DND-41 (cell line): ENCODE data around the gene MAP2K1.

Experiments used
- ATAC-seq: fragments of 200-7000 bp; cut with Tn5 transposase; 3 replicates; pipeline ENCODE4 v1.9.1; 2021; ENCODE audit warnings: low read depth; ENCODE audit not compliant: insufficient read depth
- DNase-seq: peaks from one replicate; pipeline ENCODE4 v3.0.0-alpha.2; 2020
- H2AFZ ChIP-seq: 2 replicates; pipeline ENCODE4 v1.6.0; 2012; ENCODE audit warnings: low read depth, low read length
- H3K27ac ChIP-seq: 2 replicates; pipeline ENCODE4 v1.5.1; 2012; ENCODE audit warnings: low read length, inconsistent platforms
- H3K27me3 ChIP-seq: fragments of 200-600 bp; sonication (generic); 2 replicates; pipeline ENCODE4 v1.6.0; 2012; ENCODE audit warnings: low read length, mild to moderate bottlenecking, inconsistent platforms; ENCODE audit not compliant: insufficient read depth, poor library complexity
- H3K36me3 ChIP-seq: 2 replicates; pipeline ENCODE4 v1.5.1; 2012; ENCODE audit warnings: low read length, inconsistent platforms; ENCODE audit not compliant: insufficient read depth
- H3K4me1 ChIP-seq: 2 replicates; pipeline ENCODE4 v1.5.1; 2012; ENCODE audit warnings: mild to moderate bottlenecking, low read length; ENCODE audit not compliant: insufficient read depth
- H3K4me2 ChIP-seq: 2 replicates; pipeline ENCODE4 v1.6.0; 2012; ENCODE audit warnings: mild to moderate bottlenecking, moderate library complexity, low read length, inconsistent platforms; ENCODE audit not compliant: insufficient read depth
- H3K4me3 ChIP-seq, 2 experiments: fragments of 200-600 bp in 1 of 2; shearing (Covaris generic) in 1 of 2; 2 replicates each; pipeline ENCODE4 v1.5.1; 2012 to 2016; ENCODE audit warnings: inconsistent platforms in 2 of 2, low read length in 2 of 2, mild to moderate bottlenecking in 2 of 2, low read depth in 1 of 2, moderate library complexity in 1 of 2
- H3K79me2 ChIP-seq: 2 replicates; pipeline ENCODE4 v1.6.0; 2012; ENCODE audit warnings: low read length, inconsistent platforms; ENCODE audit not compliant: insufficient read depth
- H3K9ac ChIP-seq: 2 replicates; pipeline ENCODE4 v1.6.0; 2012; ENCODE audit warnings: low read depth, mild to moderate bottlenecking, inconsistent platforms, low read length, moderate library complexity
- H3K9me3 ChIP-seq: 2 replicates; pipeline ENCODE4 v1.5.1; 2012; ENCODE audit warnings: low read length, moderate library complexity, mild to moderate bottlenecking, inconsistent platforms; ENCODE audit not compliant: insufficient read depth, severe bottlenecking
- H4K20me1 ChIP-seq: 2 replicates; pipeline ENCODE4 v1.6.0; 2012; ENCODE audit warnings: low read length; ENCODE audit not compliant: insufficient read depth
- CTCF ChIP-seq: IDR thresholded peaks from 2 replicates; pipeline ENCODE4 v1.5.1; 2012; ENCODE audit warnings: borderline replicate concordance, low read length, moderate library complexity, mild to moderate bottlenecking; ENCODE audit not compliant: poor library complexity, severe bottlenecking; ENCODE audit errors: extremely low read depth
- EZH2 ChIP-seq: IDR thresholded peaks from 3 replicates; pipeline ENCODE4 v1.6.1; 2012; ENCODE audit warnings: borderline replicate concordance, low read depth, mild to moderate bottlenecking, moderate library complexity, low read length, inconsistent platforms; ENCODE audit not compliant: severe bottlenecking

The MAP2K1 gene

GRCh38 chr15:66433726-66434125 is 47.0 kb downstream of the MAP2K1 start:
- ATAC-seq (no peak), DNase-seq (no peak)
- no peak overlapping the region for H3K27ac ChIP-seq
- H4K20me1 ChIP-seq: peaks cover 55% of the 10 kb centered on the region
- TF ChIP-seq EZH2 (no peak), CTCF (no peak)
- peaks cover 67% of the 10 kb centered on the region for H3K79me2 ChIP-seq
- no peaks in the 10 kb centered on the region for H3K27me3 ChIP-seq
- no peak overlapping the region for H3K4me3 ChIP-seq
- no peaks in the 10 kb centered on the region for H3K4me1 ChIP-seq
- no peak overlapping the region for H2AFZ ChIP-seq
- no peaks in the 10 kb centered on the region for H3K9me3 ChIP-seq
- no peak overlapping the region for H3K4me2 ChIP-seq
- no peak overlapping the region for H3K9ac ChIP-seq
- peaks cover 40% of the 10 kb centered on the region for H3K36me3 ChIP-seq

DNA sequence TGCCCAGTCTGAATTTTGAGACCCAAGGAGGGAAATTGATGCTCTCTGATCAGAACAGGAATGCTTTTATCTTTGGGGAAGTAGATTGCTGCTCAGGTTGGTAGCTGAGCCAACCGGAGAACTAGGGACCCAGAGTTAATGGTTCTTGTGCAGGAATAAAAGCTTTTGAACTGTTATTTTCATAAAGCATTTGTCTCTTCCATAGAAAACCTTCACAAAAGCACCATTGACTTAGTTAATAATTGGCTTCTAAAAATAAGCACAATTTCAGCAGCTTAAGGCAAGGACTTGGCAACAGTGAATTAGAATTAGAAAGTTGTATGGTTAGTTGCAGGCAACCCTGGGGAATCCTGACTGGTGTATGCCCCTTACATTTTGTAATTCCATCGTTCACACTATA is 53.8 kb downstream of the MAP2K1 start:
- Histone ChIP-seq H3K4me3 (no peak overlapping the region), H3K4me2 (no peak overlapping the region), H3K79me2 (peaks cover 12% of the 10 kb centered on the region; the same call in 1 of the 2 replicates), H3K4me1 (no peaks in the 10 kb centered on the region), H4K20me1 (peaks cover 16% of the 10 kb centered on the region), H3K9ac (no peak overlapping the region), H3K9me3 (no peaks in the 10 kb centered on the region), H3K27me3 (no peaks in the 10 kb centered on the region), H3K36me3 (peaks cover 88% of the 10 kb centered on the region), H3K27ac (no peak overlapping the region), H2AFZ (no peak overlapping the region)
- no peak for DNase-seq
- TF ChIP-seq EZH2: no peak
- no peak for TF ChIP-seq CTCF
- no peak for ATAC-seq

- ATAC-seq: no peak
- no peak for TF ChIP-seq EZH2
- no peak for TF ChIP-seq CTCF
- Histone ChIP-seq H3K4me1 (no peaks in the 10 kb centered on the region), H3K36me3 (peaks cover 32% of the 10 kb centered on the region), H3K9ac (no peak overlapping the region), H3K79me2 (no peaks in the 10 kb centered on the region), H2AFZ (no peak overlapping the region), H3K4me3 (no peak overlapping the region), H3K4me2 (no peak overlapping the region), H3K27me3 (no peaks in the 10 kb centered on the region), H3K9me3 (no peaks in the 10 kb centered on the region), H4K20me1 (no peaks in the 10 kb centered on the region), H3K27ac (no peak overlapping the region)
- DNase-seq: no peak
Measured at GRCh38 chr15:66452420-66452819, 65.7 kb downstream of the MAP2K1 start.
